DMS114 treated with DMSO at 0.1 percent for 48 hours (cell line): ENCODE results near the gene HOXA1.

Source experiments
- DNase-seq: peaks from one replicate; lab custom pipeline; 2025; ENCODE audit not compliant: unreplicated experiment; lab: John Stamatoyannopoulos, UW

The HOXA1 gene

GRCh38 chr7:27132214-27132613, 36.4 kb upstream of the HOXA1 start:
- no peak for DNase-seq

GRCh38 chr7:27131390-27131819, 35.6 kb upstream of the HOXA1 start:
- no peak for DNase-seq

- DNase-seq: peak; percentile 85
These were observed 35.0 kb upstream of the HOXA1 start, which contains the start of gene HOXA4 for GRCh38 chr7:27130540-27131389. HOXA4 (minus strand) TSS chr7:27130757; CDS start chr7:27130733, 24 bp downstream.

- DNase-seq: no peak
These were observed 34.1 kb upstream of the HOXA1 start for GRCh38 chr7:27129729-27130539.

GRCh38 chr7:27128776-27129728, 33.3 kb upstream of the HOXA1 start:
- DNase-seq: no peak

GRCh38 chr7:27128034-27128433, 32.2 kb upstream of the HOXA1 start:
- no peak for DNase-seq

GRCh38 chr7:27126596-27127327, 31.0 kb upstream of the HOXA1 start:
- no peak for DNase-seq

- DNase-seq: no peak
These were observed 30.2 kb upstream of the HOXA1 start for GRCh38 chr7:27125986-27126394.

GRCh38 chr7:27124902-27125689, 29.3 kb upstream of the HOXA1 start:
- no peak for DNase-seq

- DNase-seq: no peak
These were observed 28.5 kb upstream of the HOXA1 start for GRCh38 chr7:27124096-27124901.

- DNase-seq: no peak
These were observed 27.8 kb upstream of the HOXA1 start for GRCh38 chr7:27123477-27124053.

- no peak for DNase-seq
These were observed 27.2 kb upstream of the HOXA1 start for GRCh38 chr7:27123007-27123476.

GRCh38 chr7:27122077-27122910, 26.5 kb upstream of the HOXA1 start:
- DNase-seq: no peak

GRCh38 chr7:27121684-27122076, 25.9 kb upstream of the HOXA1 start:
- DNase-seq: no peak

- no peak for DNase-seq
These were observed 23.7 kb upstream of the HOXA1 start for GRCh38 chr7:27119412-27119911.

- DNase-seq: no peak
These were observed 22.8 kb upstream of the HOXA1 start for GRCh38 chr7:27118580-27118979.

GRCh38 chr7:27117887-27118491, 22.2 kb upstream of the HOXA1 start:
- no peak for DNase-seq
